AG09319 (cell line): Measurements from ENCODE around the gene NFYB.

ENCODE experiments used
- DNase-seq: peaks from one replicate; pipeline ENCODE4 v3.0.0-alpha.2; 2010; ENCODE audit warnings: low read depth; ENCODE audit errors: extremely low read depth
- TF ChIP-seq, protein P1 (sequence below): IDR thresholded peaks from 2 replicates; pipeline ENCODE4 v1.5.1; 2011; ENCODE audit warnings: low read depth, mild to moderate bottlenecking, inconsistent platforms, low read length, moderate library complexity

NFYB gene

DNA sequence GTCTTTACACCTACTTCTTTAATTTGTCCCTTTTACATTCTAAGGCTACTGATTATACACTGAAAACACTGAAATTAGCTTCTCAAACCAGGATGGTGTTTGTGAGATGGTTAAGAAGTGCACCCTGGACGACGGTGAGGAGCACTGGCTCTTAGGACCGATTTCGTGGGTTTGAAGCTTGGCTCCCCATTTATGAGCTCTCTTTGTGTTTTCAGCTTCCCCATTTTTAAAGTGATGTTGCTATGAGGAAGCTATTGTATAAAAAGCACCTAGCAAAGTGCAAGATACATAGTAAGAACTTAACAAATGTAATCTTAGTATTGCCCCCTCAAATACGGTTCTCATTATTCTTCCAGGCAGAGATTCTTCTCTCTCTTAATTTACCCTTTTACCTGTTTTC is 4.7 kb downstream of the NFYB start:
- no peak for DNase-seq
- TF ChIP-seq, protein P1, sequence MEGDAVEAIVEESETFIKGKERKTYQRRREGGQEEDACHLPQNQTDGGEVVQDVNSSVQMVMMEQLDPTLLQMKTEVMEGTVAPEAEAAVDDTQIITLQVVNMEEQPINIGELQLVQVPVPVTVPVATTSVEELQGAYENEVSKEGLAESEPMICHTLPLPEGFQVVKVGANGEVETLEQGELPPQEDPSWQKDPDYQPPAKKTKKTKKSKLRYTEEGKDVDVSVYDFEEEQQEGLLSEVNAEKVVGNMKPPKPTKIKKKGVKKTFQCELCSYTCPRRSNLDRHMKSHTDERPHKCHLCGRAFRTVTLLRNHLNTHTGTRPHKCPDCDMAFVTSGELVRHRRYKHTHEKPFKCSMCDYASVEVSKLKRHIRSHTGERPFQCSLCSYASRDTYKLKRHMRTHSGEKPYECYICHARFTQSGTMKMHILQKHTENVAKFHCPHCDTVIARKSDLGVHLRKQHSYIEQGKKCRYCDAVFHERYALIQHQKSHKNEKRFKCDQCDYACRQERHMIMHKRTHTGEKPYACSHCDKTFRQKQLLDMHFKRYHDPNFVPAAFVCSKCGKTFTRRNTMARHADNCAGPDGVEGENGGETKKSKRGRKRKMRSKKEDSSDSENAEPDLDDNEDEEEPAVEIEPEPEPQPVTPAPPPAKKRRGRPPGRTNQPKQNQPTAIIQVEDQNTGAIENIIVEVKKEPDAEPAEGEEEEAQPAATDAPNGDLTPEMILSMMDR, result no peak

DNA sequence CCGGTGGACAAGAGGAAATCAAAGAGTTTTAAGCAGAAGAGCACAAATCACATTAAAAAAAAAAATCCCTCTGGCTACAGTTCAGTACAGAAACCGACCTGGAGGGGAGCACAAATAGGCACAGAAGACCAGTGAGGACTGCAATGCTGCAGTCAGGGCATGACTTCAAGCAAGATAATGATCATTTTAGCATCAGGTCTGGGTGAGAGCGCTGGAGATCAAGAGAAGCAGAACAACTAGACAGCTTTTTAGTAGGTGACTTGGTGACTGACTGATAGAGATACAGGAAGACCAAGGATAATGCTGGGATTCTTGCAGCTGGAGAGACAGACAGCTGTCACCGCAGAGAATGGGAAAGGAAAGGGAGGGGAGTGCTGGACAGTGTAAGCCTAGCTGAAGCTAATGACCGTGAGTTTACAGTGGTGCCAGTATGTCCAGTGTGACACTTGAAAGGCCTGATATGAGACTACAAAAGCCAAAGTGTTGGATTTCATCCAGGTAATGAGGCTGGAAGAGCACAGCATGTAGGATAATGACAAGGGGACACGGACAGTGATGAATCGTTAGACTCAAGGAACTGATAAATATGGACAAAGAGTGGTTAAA is 5.6 kb downstream of the NFYB start:
- DNase-seq, result no peak
- TF ChIP-seq, protein P1, result no peak

DNA sequence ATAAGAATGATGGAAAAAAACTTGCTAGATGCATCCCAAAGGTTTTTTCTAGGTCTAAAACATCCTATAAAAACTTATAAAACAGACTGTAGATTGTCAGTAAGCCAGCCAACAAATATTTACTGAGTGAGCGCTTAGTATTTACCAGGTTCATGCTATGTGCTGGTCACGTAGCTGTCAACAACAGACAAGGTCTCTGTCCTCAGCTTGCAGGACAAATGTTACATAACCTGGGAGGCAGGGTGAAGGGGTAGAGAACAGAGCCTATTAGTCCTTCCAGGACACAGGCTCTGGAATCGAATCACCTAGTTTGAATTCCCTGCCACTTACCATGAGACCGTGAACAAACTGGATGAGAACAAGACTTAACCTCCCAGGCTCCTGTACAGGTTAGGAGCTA is 6.4 kb downstream of the NFYB start:
- TF ChIP-seq, protein P1, result no peak

DNA sequence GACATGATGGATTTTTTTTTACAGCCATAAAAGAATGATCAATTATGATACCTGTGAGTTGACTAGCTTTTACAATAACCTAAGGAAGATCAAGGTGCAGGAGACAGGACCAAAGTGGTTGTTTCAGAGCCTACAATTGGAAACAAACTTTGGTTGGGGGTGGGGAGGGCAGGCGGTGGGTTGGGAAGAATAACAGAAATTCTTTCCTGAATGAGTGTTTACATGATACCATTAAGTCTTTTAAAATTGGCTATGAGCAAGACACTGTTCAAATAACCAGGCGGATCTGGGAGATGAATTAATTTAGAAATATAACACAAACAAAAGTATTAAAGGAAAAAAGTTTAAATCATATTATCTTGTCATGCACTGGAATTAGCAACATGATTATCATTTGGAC is 7.2 kb downstream of the NFYB start:
- TF ChIP-seq, protein P1, result no peak
- no peak for DNase-seq

More for the DNA sequence above, 6.4 kb downstream of the NFYB start:
- no peak for DNase-seq

DNA sequence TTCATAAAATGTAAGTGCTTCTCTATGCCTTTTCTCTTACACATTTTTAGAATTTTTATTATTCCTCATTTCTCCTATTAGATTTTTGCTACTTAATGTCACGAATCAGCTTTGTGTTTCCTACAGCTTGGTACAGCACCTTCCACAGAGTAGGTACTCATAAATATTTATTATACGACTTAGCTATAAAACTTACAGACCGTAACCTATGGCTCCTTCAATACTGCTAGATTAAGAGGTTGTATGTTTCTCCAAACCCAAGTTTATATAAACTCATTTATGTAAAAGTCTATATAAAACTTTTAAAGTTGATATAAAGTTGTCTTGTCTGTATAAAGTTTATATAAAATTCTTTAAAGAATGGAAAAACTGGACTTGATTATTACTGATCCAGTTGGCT is 11.5 kb downstream of the NFYB start:
- no peak for DNase-seq
- TF ChIP-seq, protein P1, result no peak

DNA sequence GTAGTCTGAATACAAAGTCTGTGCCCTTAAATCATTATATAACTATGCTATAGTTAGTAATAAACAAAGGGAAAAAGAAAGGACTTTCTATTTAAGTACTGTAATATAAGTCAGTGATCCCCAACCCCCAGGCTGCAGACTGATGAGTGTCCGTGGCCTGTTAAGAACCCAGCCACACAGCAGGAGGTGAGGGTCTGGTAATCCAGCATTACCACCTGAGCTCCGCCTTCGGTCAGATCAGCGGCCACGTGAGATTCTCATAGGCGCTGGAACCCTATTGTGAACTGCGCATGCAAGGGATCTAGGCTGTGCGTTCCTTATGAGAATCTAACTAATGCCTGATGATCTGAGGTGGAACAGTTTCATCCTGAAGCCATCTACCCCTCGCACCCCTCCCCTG is 15.7 kb downstream of the NFYB start:
- DNase-seq, result no peak
- TF ChIP-seq, protein P1, result no peak

DNA sequence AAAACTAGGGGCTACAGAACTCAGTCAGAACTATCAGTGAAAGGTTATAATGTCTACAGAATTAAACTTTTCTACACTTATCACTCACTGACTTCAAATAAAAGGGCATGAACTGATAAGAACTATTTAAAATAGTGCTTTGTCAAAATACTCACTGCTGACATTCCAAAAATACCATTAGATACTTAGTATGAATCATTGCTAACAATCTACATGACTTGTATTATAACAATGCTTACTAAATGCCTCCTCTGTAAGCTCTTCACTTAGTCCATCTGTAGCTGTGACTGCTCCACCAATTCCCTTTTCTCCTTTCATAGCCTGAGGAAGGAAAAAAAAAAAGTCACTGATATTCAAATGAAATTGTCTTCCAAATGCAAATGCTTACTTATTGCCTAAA is 17.0 kb downstream of the NFYB start:
- DNase-seq, result no peak
- TF ChIP-seq, protein P1, result no peak
